ENCODE results near the gene RMC1. TPM values are rescaled to one million over a fixed set of nuclear protein-coding genes. Genes with fewer than 3 reads are reported as not detected.

Gene RMC1
- total and polyA plus RNA-seq, 4 donors, result 15.6 to 24.7 (median 20.8) TPM

GRCh38 chr18:23512641-23513040 is 9.3 kb downstream of the RMC1 start:
- peaks cover 0 to 3% (median under 1%) of the 10 kb centered on the region in 4 donors for H3K4me1 ChIP-seq (ENCODE audit: control insufficient read depth in 4 of 4, insufficient read depth in 4 of 4, low read length in 3 of 4)
- H3K9ac ChIP-seq (ENCODE audit: low read depth in 1 of 2, low read length in 2 of 2), result no peak overlapping the region
- H3K27me3 ChIP-seq (ENCODE audit: control insufficient read depth in 4 of 4, insufficient read depth in 4 of 4, low read length in 3 of 4), result no peaks in the 10 kb centered on the region
- H3K9me3 ChIP-seq (ENCODE audit: control insufficient read depth in 4 of 4, low read length in 3 of 4), result no peaks in the 10 kb centered on the region
- no peak for DNase-seq (ENCODE audit: low spot score)
- peaks cover 4 to 33% (median 19%) of the 10 kb centered on the region in 4 donors for H3K36me3 ChIP-seq (ENCODE audit: control insufficient read depth in 4 of 4, insufficient read depth in 3 of 4, low read depth in 1 of 4, low read length in 3 of 4)
- no peak overlapping the region for H3K4me3 ChIP-seq (ENCODE audit: low read depth in 1 of 3, low read length in 3 of 3)
- WGBS, result 95% methylated on average over 1 of the region's 1 CpG
- H3K27ac ChIP-seq (ENCODE audit: low read depth in 1 of 2, low read length in 2 of 2), result peak overlapping the region in 1 of 2 donors; percentile 7
- no peak for TF ChIP-seq HNF4G (IDR thresholded peaks at IDR 0.05)
- no peak for TF ChIP-seq RXRA (IDR thresholded peaks at IDR 0.05)
- TF ChIP-seq HNF4A (conservative IDR thresholded peaks at IDR 0.05), result no peak
- TF ChIP-seq FOXA2 (IDR thresholded peaks at IDR 0.05), result no peak
- TF ChIP-seq ZBTB33 (IDR thresholded peaks at IDR 0.05), result no peak
- no peak for TF ChIP-seq NR2F2 (IDR thresholded peaks at IDR 0.05)
- TF ChIP-seq TAF1 (conservative IDR thresholded peaks at IDR 0.05), result no peak
- TF ChIP-seq RAD21 (IDR thresholded peaks at IDR 0.05), result no peak
- no peak for TF ChIP-seq REST (IDR thresholded peaks at IDR 0.05)
- TF ChIP-seq CTCF (IDR thresholded peaks at IDR 0.05; ENCODE audit: low read depth, low read length, missing input control), result no peak
- TF ChIP-seq JUND (IDR thresholded peaks at IDR 0.05), result no peak
- TF ChIP-seq ATF3 (IDR thresholded peaks at IDR 0.05), result no peak
- no peak for TF ChIP-seq EGR1 (IDR thresholded peaks at IDR 0.05; ENCODE audit: low read depth in 2 of 2)
- TF ChIP-seq GABPA (IDR thresholded peaks at IDR 0.05 in 1 of 2, conservative IDR thresholded peaks at IDR 0.05 in 1 of 2), result no peak
- TF ChIP-seq SP1 (IDR thresholded peaks at IDR 0.05), result no peak
- no peak for TF ChIP-seq YY1 (IDR thresholded peaks at IDR 0.05)
- TF ChIP-seq FOXA1 (IDR thresholded peaks at IDR 0.05), result no peak
- TF ChIP-seq MAX (IDR thresholded peaks at IDR 0.05), result no peak
